Bronchial epithelial cell (primary cell): ENCODE data around the gene SSBP3. TPM values are rescaled to one million over a fixed set of nuclear protein-coding genes. Genes with fewer than 3 reads are reported as not detected.

Experiments used
- DNase-seq: peaks from one replicate; pipeline ENCODE4 v3.0.0-alpha.2; 2010; ENCODE audit warnings: low read depth
- FAIRE-seq: peaks from 2 replicates; lab custom pipeline; 2011; peaks lifted over from hg19 to GRCh38; lab: Jason Lieb, UNC
- H3K27me3 ChIP-seq: 2 replicates; pipeline ENCODE4 v1.5.1; 2011; ENCODE audit warnings: low read length; ENCODE audit not compliant: control insufficient read depth, insufficient read depth
- H3K36me3 ChIP-seq: 2 replicates; pipeline ENCODE4 v1.5.1; 2011; ENCODE audit warnings: low read length; ENCODE audit not compliant: control insufficient read depth, insufficient read depth
- H3K4me3 ChIP-seq: 2 replicates; pipeline ENCODE4 v1.5.1; 2011; ENCODE audit warnings: mild to moderate bottlenecking, low read depth, low read length, control low read depth
- total RNA-seq: library from RNA; depleted of rRNA; stranded (reverse); fragments of >200 nt; gene quantifications from 2 replicates; pipeline ENCODE4 v1.2.1, GENCODE V29; 2014
- TF ChIP-seq, protein P1 (sequence below): IDR thresholded peaks from 2 replicates; pipeline ENCODE4 v1.5.1; 2011; ENCODE audit warnings: mild to moderate bottlenecking, moderate library complexity, low read length, control low read depth, inconsistent platforms; ENCODE audit not compliant: insufficient read depth, severe bottlenecking

SSBP3 gene
- total RNA-seq, 1 donor from 2014 or later: 3.7 TPM

- Histone ChIP-seq H3K27me3 (no peaks in the 10 kb centered on the region), H3K4me3 (no peak overlapping the region), H3K36me3 (peaks cover 1% of the 10 kb centered on the region)
- DNase-seq (no peak), FAIRE-seq (no peak)
- TF ChIP-seq, protein P1, sequence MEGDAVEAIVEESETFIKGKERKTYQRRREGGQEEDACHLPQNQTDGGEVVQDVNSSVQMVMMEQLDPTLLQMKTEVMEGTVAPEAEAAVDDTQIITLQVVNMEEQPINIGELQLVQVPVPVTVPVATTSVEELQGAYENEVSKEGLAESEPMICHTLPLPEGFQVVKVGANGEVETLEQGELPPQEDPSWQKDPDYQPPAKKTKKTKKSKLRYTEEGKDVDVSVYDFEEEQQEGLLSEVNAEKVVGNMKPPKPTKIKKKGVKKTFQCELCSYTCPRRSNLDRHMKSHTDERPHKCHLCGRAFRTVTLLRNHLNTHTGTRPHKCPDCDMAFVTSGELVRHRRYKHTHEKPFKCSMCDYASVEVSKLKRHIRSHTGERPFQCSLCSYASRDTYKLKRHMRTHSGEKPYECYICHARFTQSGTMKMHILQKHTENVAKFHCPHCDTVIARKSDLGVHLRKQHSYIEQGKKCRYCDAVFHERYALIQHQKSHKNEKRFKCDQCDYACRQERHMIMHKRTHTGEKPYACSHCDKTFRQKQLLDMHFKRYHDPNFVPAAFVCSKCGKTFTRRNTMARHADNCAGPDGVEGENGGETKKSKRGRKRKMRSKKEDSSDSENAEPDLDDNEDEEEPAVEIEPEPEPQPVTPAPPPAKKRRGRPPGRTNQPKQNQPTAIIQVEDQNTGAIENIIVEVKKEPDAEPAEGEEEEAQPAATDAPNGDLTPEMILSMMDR: no peak
Measured at GRCh38 chr1:54224233-54224632, 182.0 kb downstream of the SSBP3 start.

DNA sequence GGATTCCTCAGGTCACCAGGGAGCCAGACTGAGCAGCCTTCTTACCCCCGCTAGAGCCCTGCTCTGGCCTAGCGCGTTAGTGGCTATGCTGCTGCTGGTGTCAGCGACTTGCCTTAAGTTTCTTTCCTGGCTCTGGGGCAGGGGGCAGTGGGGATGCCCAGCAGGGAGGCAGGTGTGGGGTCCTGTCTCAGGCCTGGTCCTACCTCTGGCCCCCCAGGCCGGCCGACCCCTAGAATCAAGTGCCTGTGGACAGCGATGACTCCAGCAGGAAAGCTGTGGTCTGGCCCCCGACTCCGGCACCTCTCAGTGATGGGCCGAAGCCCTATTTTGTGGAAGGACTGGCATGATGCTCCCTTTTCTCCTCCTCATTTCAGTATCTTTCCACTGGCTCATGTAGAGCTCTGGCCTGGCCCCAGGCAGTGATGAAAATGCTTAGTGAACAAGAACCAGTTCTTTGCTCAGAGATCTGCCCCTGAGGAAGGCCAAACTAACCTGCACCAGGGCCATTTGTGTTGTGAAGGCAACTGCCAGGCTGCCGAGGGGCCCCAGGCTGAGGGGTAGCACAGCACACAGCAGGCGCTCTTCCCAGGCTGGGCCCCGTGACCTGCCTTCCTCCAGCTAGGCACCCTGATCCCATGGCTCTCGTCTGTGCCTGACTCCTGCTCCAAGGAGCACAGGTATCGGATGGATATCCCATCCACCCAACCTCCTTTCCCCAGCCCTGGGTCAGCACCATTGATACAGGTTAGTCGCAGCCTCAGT is 182.6 kb downstream of the SSBP3 start:
- TF ChIP-seq, protein P1: no peak
- DNase-seq (no peak), FAIRE-seq (no peak)
- Histone ChIP-seq H3K4me3 (no peak overlapping the region), H3K36me3 (peaks cover 1% of the 10 kb centered on the region), H3K27me3 (no peaks in the 10 kb centered on the region)

DNA sequence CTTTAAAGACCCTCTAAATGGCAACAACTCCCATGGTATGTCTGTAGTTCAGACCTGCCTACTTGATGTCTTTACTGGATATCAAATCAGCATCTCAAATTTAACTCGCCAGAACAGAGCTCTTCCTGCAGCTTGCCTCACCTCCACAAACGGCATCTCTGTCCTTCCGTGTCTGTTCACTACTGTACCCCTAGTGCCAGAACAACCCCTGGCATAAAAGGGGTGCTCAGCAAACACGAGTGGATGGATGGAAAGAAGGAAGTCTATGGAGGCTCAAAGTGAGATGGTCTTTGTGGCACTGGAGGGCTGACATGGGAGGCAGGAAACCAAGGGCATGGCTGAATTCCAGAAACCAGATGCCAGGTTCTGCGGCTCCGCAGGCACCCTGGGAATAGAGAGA is 183.5 kb downstream of the SSBP3 start:
- no peaks in the 10 kb centered on the region for H3K27me3 ChIP-seq
- FAIRE-seq (peak; percentile 50), DNase-seq (no peak)
- peaks cover 7% of the 10 kb centered on the region for H3K36me3 ChIP-seq
- TF ChIP-seq, protein P1: no peak
- H3K4me3 ChIP-seq: no peak overlapping the region

- no peak for DNase-seq
- peaks cover 10% of the 10 kb centered on the region for H3K36me3 ChIP-seq
Measured at GRCh38 chr1:54221867-54222484, 184.2 kb downstream of the SSBP3 start.

GRCh38 chr1:54221113-54221834 is 184.9 kb downstream of the SSBP3 start:
- H3K36me3 ChIP-seq: peaks cover 14% of the 10 kb centered on the region
- H3K27me3 ChIP-seq: no peaks in the 10 kb centered on the region

More at GRCh38 chr1:54221867-54222484, 184.2 kb downstream of the SSBP3 start:
- TF ChIP-seq, protein P1: no peak
- FAIRE-seq: peak; percentile 62
- H3K4me3 ChIP-seq: no peak overlapping the region
- H3K27me3 ChIP-seq: no peaks in the 10 kb centered on the region

More at GRCh38 chr1:54221113-54221834, 184.9 kb downstream of the SSBP3 start:
- FAIRE-seq: peak; percentile 93
- TF ChIP-seq, protein P1: no peak
- no peak for DNase-seq
- no peak overlapping the region for H3K4me3 ChIP-seq
